ENCODE data around the gene SPSB3.
A peak's percentile ranks its signal among the peaks of the same experiment; 100 is the strongest.

The SPSB3 gene

GRCh38 chr16:1775846-1776671 lies 6.3 kb downstream of the SPSB3 start:
- Histone ChIP-seq H3K27me3 (ENCODE audit: control insufficient read depth, insufficient read depth, low read length) (no peaks in the 10 kb centered on the region), H3K4me3 (ENCODE audit: low read depth, low read length) (no peak overlapping the region), H3K9me3 (ENCODE audit: control insufficient read depth, insufficient read depth, low read length) (no peaks in the 10 kb centered on the region), H3K4me1 (ENCODE audit: control insufficient read depth, insufficient read depth, low read length) (no peaks in the 10 kb centered on the region), H3K9ac (ENCODE audit: low read depth, low read length) (no peak overlapping the region), H3K36me3 (ENCODE audit: control insufficient read depth, insufficient read depth, low read length) (peaks cover 41% of the 10 kb centered on the region)

DNA sequence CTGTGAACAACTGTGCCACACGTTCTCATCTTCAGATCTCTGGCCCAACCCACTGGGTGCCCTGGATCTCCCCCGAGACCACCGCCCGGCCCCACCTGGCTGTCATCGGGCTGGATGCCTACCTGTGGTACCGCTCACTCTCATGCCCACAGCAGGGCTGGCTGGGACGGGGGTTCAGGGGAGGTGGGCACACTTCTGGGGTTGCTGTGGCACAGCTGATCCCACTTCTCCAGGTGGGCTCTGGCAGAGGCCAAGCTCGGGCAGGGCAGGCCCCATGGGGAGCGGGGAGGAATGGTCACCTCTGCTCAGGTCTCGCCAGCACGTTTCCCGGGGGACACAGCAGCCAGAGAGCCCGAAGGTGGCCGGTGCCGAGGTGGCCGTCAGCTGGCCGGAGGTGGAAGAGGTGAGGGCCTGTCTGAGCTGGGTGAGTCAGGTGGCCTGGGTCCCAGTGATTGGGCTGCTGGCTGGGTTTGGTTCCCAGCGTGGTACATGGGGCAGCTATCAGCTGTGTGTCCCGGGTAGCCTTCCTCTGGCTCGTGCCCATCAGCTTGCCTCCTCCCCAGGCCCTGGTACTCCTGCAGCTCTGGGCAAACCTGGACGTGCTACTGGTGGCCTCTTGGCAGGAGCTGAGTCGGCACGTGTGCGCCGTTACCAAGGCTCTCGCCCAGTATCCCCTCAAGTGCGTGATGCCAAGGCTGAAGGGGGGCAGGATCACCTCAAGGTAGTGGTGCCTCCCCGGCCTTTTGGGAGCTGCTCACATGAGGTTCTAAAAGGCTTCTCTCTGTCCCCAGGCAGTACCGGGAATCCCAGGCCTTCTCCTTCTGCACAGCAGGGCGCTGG lies 7.1 kb downstream of the SPSB3 start:
- peaks cover 38% of the 10 kb centered on the region for H3K36me3 ChIP-seq (ENCODE audit: control insufficient read depth, insufficient read depth, low read length)
- H3K4me3 ChIP-seq (ENCODE audit: low read depth, low read length) = no peak overlapping the region
- H3K4me1 ChIP-seq (ENCODE audit: control insufficient read depth, insufficient read depth, low read length) = no peaks in the 10 kb centered on the region
- no peak overlapping the region for H3K9ac ChIP-seq (ENCODE audit: low read depth, low read length)
- no peaks in the 10 kb centered on the region for H3K27me3 ChIP-seq (ENCODE audit: control insufficient read depth, insufficient read depth, low read length)
- H3K9me3 ChIP-seq (ENCODE audit: control insufficient read depth, insufficient read depth, low read length) = no peaks in the 10 kb centered on the region

DNA sequence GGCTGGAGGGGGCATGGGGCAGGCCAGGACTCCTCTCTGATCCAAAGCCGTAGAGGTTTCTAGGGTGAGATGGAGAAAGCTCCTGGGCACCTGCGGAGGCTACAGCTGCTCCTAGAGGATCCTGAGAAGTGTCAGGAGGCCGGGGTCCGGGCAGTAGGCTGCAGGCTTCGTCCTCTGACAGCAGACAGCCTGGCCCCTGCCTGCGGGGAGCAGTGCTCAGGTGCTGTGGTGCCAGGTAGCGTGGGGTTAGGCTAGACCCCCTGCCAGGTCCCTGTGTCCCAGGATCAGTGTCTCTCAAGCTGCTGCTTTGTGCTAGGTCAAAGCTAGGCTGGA lies 8.0 kb downstream of the SPSB3 start:
- Histone ChIP-seq H3K36me3 (ENCODE audit: control insufficient read depth, insufficient read depth, low read length) (peaks cover 33% of the 10 kb centered on the region), H3K4me3 (ENCODE audit: low read depth, low read length) (no peak overlapping the region), H3K27me3 (ENCODE audit: control insufficient read depth, insufficient read depth, low read length) (no peaks in the 10 kb centered on the region), H3K4me1 (ENCODE audit: control insufficient read depth, insufficient read depth, low read length) (peaks cover 2% of the 10 kb centered on the region), H3K9ac (ENCODE audit: low read depth, low read length) (peak overlapping the region; percentile 12), H3K9me3 (ENCODE audit: control insufficient read depth, insufficient read depth, low read length) (no peaks in the 10 kb centered on the region)

- Histone ChIP-seq H3K9me3 (ENCODE audit: control insufficient read depth, insufficient read depth, low read length) (no peaks in the 10 kb centered on the region), H3K36me3 (ENCODE audit: control insufficient read depth, insufficient read depth, low read length) (peaks cover 31% of the 10 kb centered on the region), H3K27me3 (ENCODE audit: control insufficient read depth, insufficient read depth, low read length) (no peaks in the 10 kb centered on the region), H3K4me1 (ENCODE audit: control insufficient read depth, insufficient read depth, low read length) (peaks cover 2% of the 10 kb centered on the region), H3K9ac (ENCODE audit: low read depth, low read length) (peak overlapping the region; percentile 85), H3K4me3 (ENCODE audit: low read depth, low read length) (peak overlapping the region; percentile 85)
Measured at GRCh38 chr16:1773703-1774447, 8.5 kb downstream of the SPSB3 start.

DNA sequence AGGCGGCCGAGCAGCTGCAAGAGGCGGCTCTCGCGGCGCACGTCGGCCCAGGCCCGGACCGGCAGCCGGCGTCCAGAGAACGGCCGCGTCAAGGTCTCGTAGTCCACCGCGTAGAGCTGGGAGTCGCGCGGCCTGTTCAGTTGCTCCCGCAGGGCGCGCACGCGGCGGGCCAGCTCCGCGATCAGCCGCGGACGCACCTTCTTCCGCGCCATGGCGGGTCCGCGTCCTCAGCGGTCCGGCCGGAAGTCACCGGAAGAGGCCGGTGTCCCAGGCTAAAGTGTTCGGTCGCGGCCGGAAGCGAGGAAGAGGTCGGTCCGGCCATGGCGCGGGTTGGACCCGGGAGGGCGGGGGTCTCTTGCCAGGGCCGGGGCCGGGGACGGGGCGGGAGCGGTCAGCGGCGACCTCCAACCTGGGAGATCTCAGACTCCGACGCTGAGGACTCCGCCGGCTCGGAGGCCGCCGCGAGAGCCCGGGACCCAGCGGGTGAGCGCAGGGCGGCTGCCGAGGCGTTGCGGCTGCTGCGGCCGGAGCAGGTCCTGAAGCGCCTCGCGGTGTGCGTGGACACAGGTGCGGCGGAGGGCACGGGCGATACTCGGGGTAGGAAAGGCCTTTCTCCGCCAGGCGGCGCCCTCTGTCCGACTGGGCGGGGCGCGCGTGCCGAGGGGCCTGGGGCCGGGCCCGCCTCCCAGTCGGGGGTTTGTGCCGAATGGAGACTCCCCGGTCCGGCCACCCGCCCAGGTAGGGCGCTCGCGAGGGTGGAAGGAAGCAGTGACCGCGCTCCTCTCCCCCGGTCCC lies 9.3 kb downstream of the SPSB3 start, which contains the start of gene MRPS34:
Gene MRPS34 (minus strand): TSS at position 227 of the 795 bp plus-strand sequence. CDS start 15 bp downstream, at position 212.
- Histone ChIP-seq H3K9me3 (ENCODE audit: control insufficient read depth, insufficient read depth, low read length) (no peaks in the 10 kb centered on the region), H3K4me1 (ENCODE audit: control insufficient read depth, insufficient read depth, low read length) (peaks cover 2% of the 10 kb centered on the region), H3K9ac (ENCODE audit: low read depth, low read length) (peak within 1 kb of the TSS; percentile 88), H3K4me3 (ENCODE audit: low read depth, low read length) (peak within 1 kb of the TSS; percentile 85), H3K27me3 (ENCODE audit: control insufficient read depth, insufficient read depth, low read length) (no peaks in the 10 kb centered on the region), H3K36me3 (ENCODE audit: control insufficient read depth, insufficient read depth, low read length) (peaks cover 36% of the 10 kb centered on the region)

- Histone ChIP-seq H3K27me3 (ENCODE audit: control insufficient read depth, insufficient read depth, low read length) (no peaks in the 10 kb centered on the region), H3K4me1 (ENCODE audit: control insufficient read depth, insufficient read depth, low read length) (peaks cover 2% of the 10 kb centered on the region), H3K9me3 (ENCODE audit: control insufficient read depth, insufficient read depth, low read length) (no peaks in the 10 kb centered on the region), H3K36me3 (ENCODE audit: control insufficient read depth, insufficient read depth, low read length) (peaks cover 39% of the 10 kb centered on the region), H3K4me3 (ENCODE audit: low read depth, low read length) (peak within 1 kb of the TSS; percentile 85), H3K9ac (ENCODE audit: low read depth, low read length) (peak within 1 kb of the TSS; percentile 88)
Measured at GRCh38 chr16:1772362-1772907, 9.9 kb downstream of the SPSB3 start, which contains the start of gene EME2. TSS of gene EME2 (plus strand) at chr16:1772810. CDS start at chr16:1773228, 418 bp downstream.

GRCh38 chr16:1771864-1772361 lies 10.5 kb downstream of the SPSB3 start:
- Histone ChIP-seq H3K9me3 (ENCODE audit: control insufficient read depth, insufficient read depth, low read length) (no peaks in the 10 kb centered on the region), H3K36me3 (ENCODE audit: control insufficient read depth, insufficient read depth, low read length) (peaks cover 40% of the 10 kb centered on the region), H3K27me3 (ENCODE audit: control insufficient read depth, insufficient read depth, low read length) (no peaks in the 10 kb centered on the region), H3K9ac (ENCODE audit: low read depth, low read length) (peak overlapping the region; percentile 88), H3K4me1 (ENCODE audit: control insufficient read depth, insufficient read depth, low read length) (peaks cover 2% of the 10 kb centered on the region), H3K4me3 (ENCODE audit: low read depth, low read length) (peak overlapping the region; percentile 85)

- H3K4me1 ChIP-seq (ENCODE audit: control insufficient read depth, insufficient read depth, low read length) = peaks cover 2% of the 10 kb centered on the region
- H3K9me3 ChIP-seq (ENCODE audit: control insufficient read depth, insufficient read depth, low read length) = no peaks in the 10 kb centered on the region
- H3K4me3 ChIP-seq (ENCODE audit: low read depth, low read length) = peak within 1 kb of the TSS; percentile 85
- peaks cover 38% of the 10 kb centered on the region for H3K36me3 ChIP-seq (ENCODE audit: control insufficient read depth, insufficient read depth, low read length)
- no peaks in the 10 kb centered on the region for H3K27me3 ChIP-seq (ENCODE audit: control insufficient read depth, insufficient read depth, low read length)
- H3K9ac ChIP-seq (ENCODE audit: low read depth, low read length) = peak within 1 kb of the TSS; percentile 88
Measured at GRCh38 chr16:1771188-1771863, 11.0 kb downstream of the SPSB3 start, which contains the start of gene NME3. TSS of gene NME3 (minus strand) at chr16:1771543. CDS start at chr16:1771534, 9 bp downstream.

GRCh38 chr16:1770328-1771187 lies 11.8 kb downstream of the SPSB3 start:
- H3K36me3 ChIP-seq (ENCODE audit: control insufficient read depth, insufficient read depth, low read length) = peaks cover 38% of the 10 kb centered on the region
- H3K27me3 ChIP-seq (ENCODE audit: control insufficient read depth, insufficient read depth, low read length) = no peaks in the 10 kb centered on the region
- H3K4me1 ChIP-seq (ENCODE audit: control insufficient read depth, insufficient read depth, low read length) = peaks cover 2% of the 10 kb centered on the region
- peak overlapping the region; percentile 79 for H3K9ac ChIP-seq (ENCODE audit: low read depth, low read length)
- peak overlapping the region; percentile 85 for H3K4me3 ChIP-seq (ENCODE audit: low read depth, low read length)
- H3K9me3 ChIP-seq (ENCODE audit: control insufficient read depth, insufficient read depth, low read length) = no peaks in the 10 kb centered on the region

Data from iPS-15b (cell line).